GM12801 (cell line): ENCODE measurements around the gene RAB37.

Experiments used
- TF ChIP-seq, protein P1 (sequence below): IDR thresholded peaks from one replicate; pipeline ENCODE4 v1.5.1; 2011; ENCODE audit warnings: control low read depth; ENCODE audit not compliant: insufficient read length; ENCODE audit errors: extremely low read depth

RAB37 gene

DNA sequence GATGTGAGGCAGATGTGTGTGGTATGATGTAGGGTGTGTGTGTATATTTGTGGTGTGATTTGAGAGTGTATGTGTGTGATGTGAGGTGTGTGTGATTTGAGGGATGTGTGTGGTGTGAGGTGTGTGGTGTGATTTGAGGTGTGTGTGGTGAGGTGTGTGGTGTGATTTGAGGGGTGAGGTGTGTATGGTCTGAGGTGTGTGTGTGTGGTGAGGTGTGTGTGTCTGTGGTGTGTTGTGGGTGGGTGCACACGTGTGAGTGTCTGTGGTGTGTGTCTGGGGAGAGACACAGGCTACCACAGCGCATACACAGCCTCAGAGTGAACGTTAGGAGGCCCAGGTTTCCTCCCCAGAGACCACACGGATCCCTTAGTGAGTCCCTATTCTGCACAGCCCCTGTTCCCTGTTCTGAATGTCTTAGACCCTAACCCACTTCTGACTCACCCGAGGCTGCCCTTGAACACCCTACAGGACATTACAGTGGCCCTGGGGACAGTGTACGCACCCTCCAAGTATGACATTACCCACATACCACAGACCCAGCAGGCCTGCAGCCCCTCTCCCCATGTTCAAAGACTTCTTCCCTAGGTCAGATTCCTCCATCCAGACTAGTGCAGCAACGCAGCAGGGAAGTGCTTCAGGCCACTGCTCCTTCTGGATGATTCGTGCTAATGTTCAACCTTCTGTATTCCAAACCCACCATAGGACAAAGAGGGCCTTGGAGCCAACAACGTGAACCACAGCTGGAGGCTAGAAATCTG, 3.5 kb upstream of the RAB37 start:
- TF ChIP-seq, protein P1, sequence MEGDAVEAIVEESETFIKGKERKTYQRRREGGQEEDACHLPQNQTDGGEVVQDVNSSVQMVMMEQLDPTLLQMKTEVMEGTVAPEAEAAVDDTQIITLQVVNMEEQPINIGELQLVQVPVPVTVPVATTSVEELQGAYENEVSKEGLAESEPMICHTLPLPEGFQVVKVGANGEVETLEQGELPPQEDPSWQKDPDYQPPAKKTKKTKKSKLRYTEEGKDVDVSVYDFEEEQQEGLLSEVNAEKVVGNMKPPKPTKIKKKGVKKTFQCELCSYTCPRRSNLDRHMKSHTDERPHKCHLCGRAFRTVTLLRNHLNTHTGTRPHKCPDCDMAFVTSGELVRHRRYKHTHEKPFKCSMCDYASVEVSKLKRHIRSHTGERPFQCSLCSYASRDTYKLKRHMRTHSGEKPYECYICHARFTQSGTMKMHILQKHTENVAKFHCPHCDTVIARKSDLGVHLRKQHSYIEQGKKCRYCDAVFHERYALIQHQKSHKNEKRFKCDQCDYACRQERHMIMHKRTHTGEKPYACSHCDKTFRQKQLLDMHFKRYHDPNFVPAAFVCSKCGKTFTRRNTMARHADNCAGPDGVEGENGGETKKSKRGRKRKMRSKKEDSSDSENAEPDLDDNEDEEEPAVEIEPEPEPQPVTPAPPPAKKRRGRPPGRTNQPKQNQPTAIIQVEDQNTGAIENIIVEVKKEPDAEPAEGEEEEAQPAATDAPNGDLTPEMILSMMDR = no peak

DNA sequence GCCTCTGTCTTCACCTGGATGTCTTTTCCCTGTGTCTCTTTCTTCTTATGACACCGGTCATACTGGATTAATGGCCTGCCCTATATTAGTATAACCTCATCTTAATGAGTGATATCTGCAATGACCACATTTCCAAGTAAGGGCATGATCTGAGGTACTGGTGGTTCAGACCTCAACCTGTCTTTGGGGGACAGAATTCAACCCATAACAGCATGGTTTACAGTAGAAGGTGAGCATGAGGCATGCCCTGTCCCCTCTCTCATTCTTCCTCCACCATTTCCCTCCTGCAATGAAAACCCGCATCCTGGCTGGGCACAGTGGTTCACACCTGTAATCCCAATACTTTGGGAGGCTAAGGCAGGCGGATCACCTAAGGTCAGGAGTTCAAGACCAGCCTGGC, 2.8 kb upstream of the RAB37 start:
- TF ChIP-seq, protein P1 = no peak

DNA sequence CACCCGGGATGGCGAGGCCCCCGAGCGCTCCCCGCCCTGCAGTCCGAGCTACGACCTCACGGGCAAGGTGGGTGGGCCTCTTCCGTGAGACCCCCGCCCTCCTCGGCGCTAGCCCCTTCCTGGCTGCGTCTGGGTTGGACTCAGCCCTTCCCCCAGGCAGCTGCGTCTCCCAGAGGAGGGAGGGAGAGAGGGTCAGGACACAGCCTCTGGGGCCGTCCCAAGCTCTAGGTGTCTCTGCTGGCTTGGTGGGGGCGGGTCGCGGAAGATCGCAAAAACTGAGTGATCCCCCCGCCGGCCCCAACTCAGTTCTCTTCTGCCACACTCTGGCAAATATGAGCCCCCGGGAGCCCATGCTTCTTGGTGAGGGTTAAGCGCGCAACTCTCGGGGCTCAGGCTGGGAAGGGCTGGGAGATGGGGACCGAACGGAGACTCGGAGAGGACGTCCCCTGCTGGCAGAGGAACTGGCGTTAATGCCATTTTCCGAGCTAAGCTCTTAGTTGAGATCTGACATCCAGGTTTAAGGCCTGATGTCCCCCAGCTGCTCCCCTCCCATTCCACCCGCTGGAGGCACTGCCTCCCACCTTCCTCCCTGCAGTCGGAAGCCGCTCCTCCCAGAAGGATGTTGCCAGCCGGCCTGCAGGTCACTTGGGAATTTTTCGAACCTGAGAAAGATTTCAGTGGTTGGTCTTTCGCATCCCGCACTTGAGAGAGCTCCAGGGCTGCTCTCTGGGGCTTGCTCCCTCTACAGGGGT, 419 bp downstream of the RAB37 start:
- TF ChIP-seq, protein P1 = no peak

DNA sequence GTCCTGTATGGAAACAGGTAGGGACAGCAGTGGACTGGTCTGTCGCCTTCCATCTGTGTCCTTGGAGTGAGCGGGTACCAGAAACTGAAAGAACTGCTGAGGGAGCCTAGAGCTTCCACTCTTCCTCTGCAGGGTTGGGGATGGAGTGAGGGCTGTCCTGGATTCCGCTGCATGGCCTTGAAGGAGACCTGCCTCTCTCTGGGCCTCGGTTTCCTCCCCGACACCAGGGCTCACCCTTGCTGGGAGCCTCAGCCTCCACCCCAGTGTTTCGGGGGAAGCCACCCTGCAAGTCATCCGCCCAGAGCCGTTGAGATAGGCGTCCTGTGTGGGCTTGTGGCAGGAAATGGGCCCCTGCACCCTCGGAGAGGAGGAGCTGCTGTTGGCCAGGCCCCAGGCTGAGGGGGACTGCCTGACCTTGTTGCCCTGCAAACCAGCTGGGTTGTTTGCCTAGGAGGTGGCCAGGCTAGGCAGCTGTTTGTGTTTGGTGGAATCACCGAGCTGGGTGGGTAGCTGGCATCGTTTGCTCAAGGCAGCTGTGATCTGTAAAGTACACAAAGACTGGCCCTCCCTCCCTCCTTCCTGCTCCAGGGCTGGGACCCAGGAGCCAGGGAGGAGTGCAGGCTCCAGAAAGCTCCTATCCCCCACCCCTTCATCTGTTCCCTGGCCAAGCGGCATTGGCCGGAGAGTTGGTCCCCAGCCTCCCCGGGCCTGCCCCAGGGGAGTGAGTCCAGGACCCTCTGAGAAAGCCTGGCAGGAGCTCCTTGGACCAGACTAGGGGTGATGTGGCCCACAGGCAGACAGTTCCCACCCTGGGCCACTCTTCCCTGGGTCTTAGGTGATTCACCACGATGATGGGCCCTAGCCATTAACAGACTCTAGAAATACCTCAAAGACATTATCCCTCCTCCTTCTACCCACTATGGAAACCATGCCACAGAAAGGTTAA, 1.3 kb downstream of the RAB37 start:
- TF ChIP-seq, protein P1 = no peak

DNA sequence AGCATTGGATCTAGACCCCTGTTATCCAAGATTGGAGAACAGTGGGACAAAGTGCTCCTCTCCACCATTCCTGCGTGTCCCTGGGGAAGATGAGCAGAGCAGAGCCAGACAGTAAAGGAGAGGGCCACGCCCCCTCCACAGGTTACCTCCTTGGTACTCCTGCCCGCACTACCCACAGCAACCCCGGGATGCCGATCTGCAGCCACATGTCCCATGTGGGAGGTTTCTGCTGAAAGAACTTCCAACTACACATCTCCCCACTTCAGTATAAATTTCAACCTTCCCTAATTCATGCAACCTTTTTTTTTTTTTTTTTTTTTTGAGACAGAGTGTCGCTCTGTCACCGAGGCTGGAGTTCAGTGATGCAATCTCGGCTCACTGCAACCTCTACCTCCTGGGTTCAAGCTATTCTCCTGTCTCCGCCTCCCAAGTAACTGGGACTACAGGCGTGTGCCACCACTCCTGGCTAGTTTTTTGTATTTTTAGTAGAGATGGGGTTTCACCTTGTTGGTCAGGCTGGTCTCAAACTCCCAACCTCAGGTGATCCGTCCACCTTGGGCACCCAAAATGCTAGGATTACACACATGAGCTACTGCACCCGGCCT, 2.3 kb downstream of the RAB37 start:
- TF ChIP-seq, protein P1 = no peak

DNA sequence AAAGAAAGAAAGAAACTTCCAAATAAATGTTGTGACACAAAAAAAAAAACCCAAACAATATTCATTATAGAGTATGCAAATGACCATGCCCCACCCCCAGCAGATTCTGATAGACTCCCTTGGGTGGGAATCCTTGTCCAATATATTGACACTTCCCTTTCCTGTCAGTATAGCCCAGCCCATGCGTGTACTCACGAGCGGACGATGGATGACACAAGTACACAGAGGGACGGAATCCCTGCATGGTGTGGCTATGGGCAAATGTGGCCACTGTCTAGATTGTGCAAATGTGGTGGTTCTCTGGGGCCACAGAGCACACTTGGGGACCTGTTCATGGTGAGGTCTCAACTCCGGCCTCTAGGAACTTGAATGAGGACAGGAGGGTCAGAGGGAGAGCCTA, 3.1 kb downstream of the RAB37 start:
- TF ChIP-seq, protein P1 = no peak
